NCI-H187 treated with DMSO at 0.1 percent for 48 hours (cell line): ENCODE measurements around the gene DENND4B.
"Not testable (repeated sequence)": the region's sequence is repeated elsewhere in the genome, so short reads cannot be mapped to it uniquely, and the experiment has no call there.

Experiments used
- DNase-seq: peaks from one replicate; lab custom pipeline; 2025; lab: John Stamatoyannopoulos, UW

DENND4B gene

GRCh38 chr1:153928245-153928644 is 18.3 kb downstream of the DENND4B start:
- DNase-seq = no peak

- no peak for DNase-seq
Measured at GRCh38 chr1:153926405-153926804, 20.1 kb downstream of the DENND4B start.

GRCh38 chr1:153922972-153923925 is 23.3 kb downstream of the DENND4B start, which contains the start of gene GATAD2B:
TSS of gene GATAD2B (minus strand) at chr1:153922972. CDS start at chr1:153828347, 94,625 bp downstream.
- DNase-seq = peak; percentile 100

GRCh38 chr1:153922076-153922971 is 24.2 kb downstream of the DENND4B start:
- DNase-seq = no peak

GRCh38 chr1:153921803-153922075 is 24.8 kb downstream of the DENND4B start:
- DNase-seq = no peak

- DNase-seq = no peak
Measured at GRCh38 chr1:153921080-153921802, 25.3 kb downstream of the DENND4B start.

- DNase-seq = no peak
Measured at GRCh38 chr1:153919876-153920852, 26.4 kb downstream of the DENND4B start.

- no peak for DNase-seq
Measured at GRCh38 chr1:153916297-153916696, 30.2 kb downstream of the DENND4B start.

GRCh38 chr1:153912349-153912748 is 34.2 kb downstream of the DENND4B start:
- DNase-seq = no peak

- DNase-seq = not testable (repeated sequence)
Measured at GRCh38 chr1:153910560-153910959, 36.0 kb downstream of the DENND4B start.

- no peak for DNase-seq
Measured at GRCh38 chr1:153908071-153908470, 38.4 kb downstream of the DENND4B start.

GRCh38 chr1:153907134-153907533 is 39.4 kb downstream of the DENND4B start:
- DNase-seq = no peak

- DNase-seq = no peak
Measured at GRCh38 chr1:153906396-153906795, 40.1 kb downstream of the DENND4B start.

GRCh38 chr1:153905908-153906307 is 40.6 kb downstream of the DENND4B start:
- not testable (repeated sequence) for DNase-seq

- DNase-seq = no peak
Measured at GRCh38 chr1:153903841-153904455, 42.6 kb downstream of the DENND4B start.

- DNase-seq = no peak
Measured at GRCh38 chr1:153899509-153899908, 47.0 kb downstream of the DENND4B start.

- DNase-seq = not testable (repeated sequence)
Measured at GRCh38 chr1:153895866-153896265, 50.7 kb downstream of the DENND4B start.

- DNase-seq = not testable (repeated sequence)
Measured at GRCh38 chr1:153891042-153891441, 55.5 kb downstream of the DENND4B start.

- no peak for DNase-seq
Measured at GRCh38 chr1:153888533-153888932, 58.0 kb downstream of the DENND4B start.

GRCh38 chr1:153886127-153886526 is 60.4 kb downstream of the DENND4B start:
- no peak for DNase-seq
